K562 (cell line): ENCODE measurements around the gene DTX3. TPM values are rescaled to one million over a fixed set of nuclear protein-coding genes. Genes with fewer than 3 reads are reported as not detected.

Experiments used
- ARHGAP35 ChIP-seq: fragments of 450-650 bp; IDR thresholded peaks from 2 replicates; pipeline ENCODE4 v1.6.1; 2018; ENCODE audit not compliant: partially characterized antibody
- BCL6 ChIP-seq: fragments of 250-450 bp; sonication (Bioruptor Pico); IDR thresholded peaks from 2 replicates; pipeline ENCODE4 v1.4.0; 2020
- BCOR ChIP-seq: fragments of 450-650 bp; IDR thresholded peaks from 2 replicates; pipeline ENCODE4 v1.6.1; 2016
- BRD4 ChIP-seq: fragments of 200-600 bp; sonication (generic); IDR thresholded peaks from 2 replicates; pipeline ENCODE4 v1.6.1; 2017; ENCODE audit warnings: inconsistent platforms
- CBX1 ChIP-seq: sonication (generic); IDR thresholded peaks from 2 replicates; pipeline ENCODE4 v1.6.1; 2016; ENCODE audit warnings: antibody characterized with exemption, low read depth, mild to moderate bottlenecking
- ILK ChIP-seq: fragments of 450-650 bp; IDR thresholded peaks from 2 replicates; pipeline ENCODE4 v1.6.1; 2016; ENCODE audit warnings: missing genetic modification characterization, low read depth, mild to moderate bottlenecking, missing compliant biosample characterization, moderate library complexity, borderline replicate concordance
- OTX1 ChIP-seq: fragments of 450-650 bp; formaldehyde crosslinking; IDR thresholded peaks from 2 replicates; pipeline ENCODE4 v1.4.0; 2022; ENCODE audit warnings: mild to moderate bottlenecking
- ZSCAN32 ChIP-seq: fragments of 450-650 bp; formaldehyde crosslinking; IDR thresholded peaks from 2 replicates; pipeline ENCODE4 v1.4.0; 2020; ENCODE audit warnings: mild to moderate bottlenecking, moderate library complexity
- polyA plus RNA-seq, 8 experiments: library from polyadenylated mRNA; depleted of rRNA in 4 of 8; stranded (reverse) in 5 of 8; unstranded in 3 of 8; fragments of >200 nt; fragmentation: Nextera tagmentation in 2 of 8; fragmentation: Illumina TruSeq in 1 of 8; extraction: Ambion mirVana in 2 of 8; extraction: Trizol in 1 of 8; gene quantifications; 2 replicates each; pipeline versions ENCODE4 v1.2.1 to v1.2.3, GENCODE V29; 2011 to 2014; ENCODE audit warnings: inconsistent platforms in 1 of 8, missing spikeins in 1 of 8
- total RNA-seq, 7 experiments: library from RNA; depleted of rRNA in 6 of 7; stranded (reverse); fragments of >200 nt in 6 of 7; fragmentation: Illumina TruSeq in 2 of 7; extraction: Trizol in 2 of 7; gene quantifications; 2 replicates each; pipeline versions ENCODE4 v1.2.1 to v1.2.3, GENCODE V29; 2011 to 2021; ENCODE audit warnings: low replicate concordance in 1 of 7
- TF ChIP-seq, protein P1 (sequence below): fragments of 250-450 bp; sonication (Bioruptor Pico); IDR thresholded peaks from 2 replicates; pipeline ENCODE4 v1.6.1; 2021; ENCODE audit warnings: mild to moderate bottlenecking
- TF ChIP-seq, protein P2 (sequence below): fragments of 250-450 bp; sonication (Bioruptor Pico); IDR thresholded peaks from 2 replicates; pipeline ENCODE4 v1.5.0; 2020; ENCODE audit warnings: mild to moderate bottlenecking, borderline replicate concordance
- TF ChIP-seq, protein P3 (sequence below): fragments of 450-650 bp; IDR thresholded peaks from 2 replicates; pipeline ENCODE4 v1.6.1; 2017; ENCODE audit warnings: antibody characterized with exemption, mild to moderate bottlenecking
- TF ChIP-seq, protein P4 (sequence below), 2 experiments: fragments of 450-650 bp; formaldehyde crosslinking in 1 of 2; IDR thresholded peaks; 2 replicates each; pipeline versions ENCODE4 v1.4.0 to v1.6.1; 2014 to 2020; ENCODE audit warnings: mild to moderate bottlenecking in 2 of 2, borderline replicate concordance in 1 of 2, low read depth in 1 of 2

DTX3 gene
- total and polyA plus RNA-seq, 9 of the 15 experiments (the other 6 are each of a cell fraction or from before 2014, with no cell fraction given), result 0.03 to 0.09 (median 0.06) TPM; not detected in 6

DNA sequence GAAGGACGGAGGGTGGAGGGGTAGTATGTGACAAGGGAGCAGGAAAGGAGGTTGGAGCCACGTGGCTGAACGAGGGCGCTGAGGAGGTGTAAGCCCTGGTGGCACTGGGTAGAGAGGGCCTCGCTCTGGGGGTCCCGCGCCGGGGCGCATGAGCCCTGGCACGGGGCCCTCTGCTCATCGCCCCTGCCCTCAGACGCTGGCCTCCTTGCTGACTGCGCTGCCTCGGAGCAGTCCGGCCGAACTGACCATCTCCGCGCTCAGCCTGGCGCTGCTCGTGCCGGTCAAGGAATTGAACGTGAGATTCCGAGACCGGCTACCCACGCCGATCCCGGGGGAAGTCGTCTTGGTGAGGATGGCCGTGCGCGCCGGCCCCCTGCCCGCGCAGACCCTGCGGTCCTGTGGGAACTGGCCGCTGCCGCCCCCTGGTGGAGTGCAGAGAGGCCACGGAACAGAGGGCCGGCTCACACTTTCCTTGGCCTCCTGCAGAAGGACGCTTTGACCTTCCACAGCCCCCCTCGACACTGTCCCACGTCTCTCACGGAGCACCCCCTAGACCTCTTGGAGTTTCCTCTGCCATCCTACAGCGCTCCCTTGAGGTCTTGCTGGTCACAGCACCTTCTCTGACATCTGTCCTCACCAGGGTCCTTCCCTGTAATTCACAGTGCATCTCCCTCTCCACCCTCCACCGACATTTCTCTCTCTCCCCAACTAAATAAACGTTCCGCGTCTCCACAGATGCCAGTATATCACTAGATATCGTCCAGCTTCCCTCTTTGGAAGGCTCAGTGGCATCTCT, 17.1 kb downstream of the DTX3 start (continued):
- TF ChIP-seq, protein P1, sequence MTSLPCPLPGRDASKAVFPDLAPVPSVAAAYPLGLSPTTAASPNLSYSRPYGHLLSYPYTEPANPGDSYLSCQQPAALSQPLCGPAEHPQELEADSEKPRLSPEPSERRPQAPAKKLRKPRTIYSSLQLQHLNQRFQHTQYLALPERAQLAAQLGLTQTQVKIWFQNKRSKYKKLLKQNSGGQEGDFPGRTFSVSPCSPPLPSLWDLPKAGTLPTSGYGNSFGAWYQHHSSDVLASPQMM (CRISPR knock-in tag), result no peak
- TF ChIP-seq ILK (tag) (no peak), BCL6 (no peak), ZSCAN32 (CRISPR knock-in tag) (no peak), ARHGAP35 (no peak), OTX1 (CRISPR knock-in tag) (no peak), BCOR (no peak), CBX1 (no peak), BRD4 (no peak)
- TF ChIP-seq, protein P2, sequence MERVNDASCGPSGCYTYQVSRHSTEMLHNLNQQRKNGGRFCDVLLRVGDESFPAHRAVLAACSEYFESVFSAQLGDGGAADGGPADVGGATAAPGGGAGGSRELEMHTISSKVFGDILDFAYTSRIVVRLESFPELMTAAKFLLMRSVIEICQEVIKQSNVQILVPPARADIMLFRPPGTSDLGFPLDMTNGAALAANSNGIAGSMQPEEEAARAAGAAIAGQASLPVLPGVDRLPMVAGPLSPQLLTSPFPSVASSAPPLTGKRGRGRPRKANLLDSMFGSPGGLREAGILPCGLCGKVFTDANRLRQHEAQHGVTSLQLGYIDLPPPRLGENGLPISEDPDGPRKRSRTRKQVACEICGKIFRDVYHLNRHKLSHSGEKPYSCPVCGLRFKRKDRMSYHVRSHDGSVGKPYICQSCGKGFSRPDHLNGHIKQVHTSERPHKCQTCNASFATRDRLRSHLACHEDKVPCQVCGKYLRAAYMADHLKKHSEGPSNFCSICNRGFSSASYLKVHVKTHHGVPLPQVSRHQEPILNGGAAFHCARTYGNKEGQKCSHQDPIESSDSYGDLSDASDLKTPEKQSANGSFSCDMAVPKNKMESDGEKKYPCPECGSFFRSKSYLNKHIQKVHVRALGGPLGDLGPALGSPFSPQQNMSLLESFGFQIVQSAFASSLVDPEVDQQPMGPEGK, result no peak
- TF ChIP-seq, protein P3, sequence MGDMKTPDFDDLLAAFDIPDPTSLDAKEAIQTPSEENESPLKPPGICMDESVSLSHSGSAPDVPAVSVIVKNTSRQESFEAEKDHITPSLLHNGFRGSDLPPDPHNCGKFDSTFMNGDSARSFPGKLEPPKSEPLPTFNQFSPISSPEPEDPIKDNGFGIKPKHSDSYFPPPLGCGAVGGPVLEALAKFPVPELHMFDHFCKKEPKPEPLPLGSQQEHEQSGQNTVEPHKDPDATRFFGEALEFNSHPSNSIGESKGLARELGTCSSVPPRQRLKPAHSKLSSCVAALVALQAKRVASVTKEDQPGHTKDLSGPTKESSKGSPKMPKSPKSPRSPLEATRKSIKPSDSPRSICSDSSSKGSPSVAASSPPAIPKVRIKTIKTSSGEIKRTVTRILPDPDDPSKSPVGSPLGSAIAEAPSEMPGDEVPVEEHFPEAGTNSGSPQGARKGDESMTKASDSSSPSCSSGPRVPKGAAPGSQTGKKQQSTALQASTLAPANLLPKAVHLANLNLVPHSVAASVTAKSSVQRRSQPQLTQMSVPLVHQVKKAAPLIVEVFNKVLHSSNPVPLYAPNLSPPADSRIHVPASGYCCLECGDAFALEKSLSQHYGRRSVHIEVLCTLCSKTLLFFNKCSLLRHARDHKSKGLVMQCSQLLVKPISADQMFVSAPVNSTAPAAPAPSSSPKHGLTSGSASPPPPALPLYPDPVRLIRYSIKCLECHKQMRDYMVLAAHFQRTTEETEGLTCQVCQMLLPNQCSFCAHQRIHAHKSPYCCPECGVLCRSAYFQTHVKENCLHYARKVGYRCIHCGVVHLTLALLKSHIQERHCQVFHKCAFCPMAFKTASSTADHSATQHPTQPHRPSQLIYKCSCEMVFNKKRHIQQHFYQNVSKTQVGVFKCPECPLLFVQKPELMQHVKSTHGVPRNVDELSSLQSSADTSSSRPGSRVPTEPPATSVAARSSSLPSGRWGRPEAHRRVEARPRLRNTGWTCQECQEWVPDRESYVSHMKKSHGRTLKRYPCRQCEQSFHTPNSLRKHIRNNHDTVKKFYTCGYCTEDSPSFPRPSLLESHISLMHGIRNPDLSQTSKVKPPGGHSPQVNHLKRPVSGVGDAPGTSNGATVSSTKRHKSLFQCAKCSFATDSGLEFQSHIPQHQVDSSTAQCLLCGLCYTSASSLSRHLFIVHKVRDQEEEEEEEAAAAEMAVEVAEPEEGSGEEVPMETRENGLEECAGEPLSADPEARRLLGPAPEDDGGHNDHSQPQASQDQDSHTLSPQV, result peak; percentile 19; the same call in 1 of the 2 replicates
- TF ChIP-seq, protein P4, sequence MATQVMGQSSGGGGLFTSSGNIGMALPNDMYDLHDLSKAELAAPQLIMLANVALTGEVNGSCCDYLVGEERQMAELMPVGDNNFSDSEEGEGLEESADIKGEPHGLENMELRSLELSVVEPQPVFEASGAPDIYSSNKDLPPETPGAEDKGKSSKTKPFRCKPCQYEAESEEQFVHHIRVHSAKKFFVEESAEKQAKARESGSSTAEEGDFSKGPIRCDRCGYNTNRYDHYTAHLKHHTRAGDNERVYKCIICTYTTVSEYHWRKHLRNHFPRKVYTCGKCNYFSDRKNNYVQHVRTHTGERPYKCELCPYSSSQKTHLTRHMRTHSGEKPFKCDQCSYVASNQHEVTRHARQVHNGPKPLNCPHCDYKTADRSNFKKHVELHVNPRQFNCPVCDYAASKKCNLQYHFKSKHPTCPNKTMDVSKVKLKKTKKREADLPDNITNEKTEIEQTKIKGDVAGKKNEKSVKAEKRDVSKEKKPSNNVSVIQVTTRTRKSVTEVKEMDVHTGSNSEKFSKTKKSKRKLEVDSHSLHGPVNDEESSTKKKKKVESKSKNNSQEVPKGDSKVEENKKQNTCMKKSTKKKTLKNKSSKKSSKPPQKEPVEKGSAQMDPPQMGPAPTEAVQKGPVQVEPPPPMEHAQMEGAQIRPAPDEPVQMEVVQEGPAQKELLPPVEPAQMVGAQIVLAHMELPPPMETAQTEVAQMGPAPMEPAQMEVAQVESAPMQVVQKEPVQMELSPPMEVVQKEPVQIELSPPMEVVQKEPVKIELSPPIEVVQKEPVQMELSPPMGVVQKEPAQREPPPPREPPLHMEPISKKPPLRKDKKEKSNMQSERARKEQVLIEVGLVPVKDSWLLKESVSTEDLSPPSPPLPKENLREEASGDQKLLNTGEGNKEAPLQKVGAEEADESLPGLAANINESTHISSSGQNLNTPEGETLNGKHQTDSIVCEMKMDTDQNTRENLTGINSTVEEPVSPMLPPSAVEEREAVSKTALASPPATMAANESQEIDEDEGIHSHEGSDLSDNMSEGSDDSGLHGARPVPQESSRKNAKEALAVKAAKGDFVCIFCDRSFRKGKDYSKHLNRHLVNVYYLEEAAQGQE (IDR thresholded peaks at IDR 0.05; ENCODE audit: borderline replicate concordance), result peak; percentile 88
- TF ChIP-seq, protein P4 (CRISPR knock-in tag; IDR thresholded peaks at IDR 0.05; ENCODE audit: low read depth), result no peak
